GM19328 (cell line): ENCODE results near the gene DUSP3.

Source experiments
- ATAC-seq: cut with Tn5 transposase; IDR thresholded peaks from one replicate; pipeline ENCODE4 v1.9.1; 2021; ENCODE audit warnings: mild to moderate bottlenecking, moderate library complexity; ENCODE audit not compliant: unreplicated experiment

Gene DUSP3

DNA sequence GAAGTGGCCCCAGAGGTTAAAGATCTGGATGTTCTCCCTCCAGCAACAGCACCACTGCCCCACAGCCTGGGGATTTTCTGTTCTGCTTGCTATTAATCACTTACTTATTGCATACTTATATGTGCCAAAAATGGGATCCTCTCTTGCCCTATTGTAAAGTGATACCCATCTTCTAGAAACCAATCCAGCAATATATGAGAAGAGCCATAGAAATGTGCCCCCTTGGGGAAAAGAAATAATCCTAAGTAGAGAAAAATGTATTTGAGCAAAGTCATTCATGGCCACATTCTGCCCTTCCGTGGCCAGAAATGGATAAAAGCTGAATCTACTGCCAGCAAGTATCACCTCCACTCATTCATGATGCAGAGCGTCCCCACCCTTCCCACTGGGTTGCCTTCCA is 41.1 kb downstream of the DUSP3 start:
- ATAC-seq, result no peak

DNA sequence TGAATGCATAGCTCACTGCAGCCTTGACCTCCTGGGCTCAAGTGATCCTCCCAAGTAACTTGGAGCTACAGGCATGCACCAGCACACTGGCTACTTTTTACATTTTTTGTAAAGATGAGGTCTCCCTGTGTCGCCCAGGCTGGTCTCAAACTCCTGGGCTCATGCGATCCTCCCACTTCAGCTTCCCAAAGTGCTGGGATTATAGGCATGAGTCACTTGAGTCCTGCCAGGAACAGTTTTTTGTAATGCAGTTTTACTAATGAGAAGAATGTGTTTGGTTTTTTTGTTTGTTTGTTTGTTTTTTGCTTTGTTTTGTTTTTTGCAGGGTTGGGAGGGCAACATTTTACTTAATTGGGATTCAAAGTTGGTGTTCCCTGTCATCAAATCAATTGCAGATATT is 42.4 kb downstream of the DUSP3 start:
- no peak for ATAC-seq

DNA sequence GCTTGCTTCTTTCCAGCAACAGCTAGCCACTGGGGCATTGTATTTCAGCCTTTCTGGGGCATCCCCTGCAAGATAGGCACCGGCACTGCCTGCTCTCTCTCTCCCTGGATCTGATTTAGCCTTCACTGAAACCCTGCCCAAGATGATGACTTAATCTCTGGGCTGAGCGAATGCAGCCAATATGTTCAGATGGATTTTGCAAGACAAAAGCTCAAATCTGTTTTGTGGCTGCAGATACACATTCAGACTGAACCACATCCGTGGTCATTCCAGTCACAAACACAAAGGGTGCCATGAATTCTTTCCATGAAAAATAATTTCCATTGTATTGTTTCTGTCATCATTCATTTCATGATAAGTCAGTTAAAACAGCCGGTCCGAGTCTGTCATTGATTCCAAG is 44.4 kb downstream of the DUSP3 start:
- ATAC-seq, result no peak

DNA sequence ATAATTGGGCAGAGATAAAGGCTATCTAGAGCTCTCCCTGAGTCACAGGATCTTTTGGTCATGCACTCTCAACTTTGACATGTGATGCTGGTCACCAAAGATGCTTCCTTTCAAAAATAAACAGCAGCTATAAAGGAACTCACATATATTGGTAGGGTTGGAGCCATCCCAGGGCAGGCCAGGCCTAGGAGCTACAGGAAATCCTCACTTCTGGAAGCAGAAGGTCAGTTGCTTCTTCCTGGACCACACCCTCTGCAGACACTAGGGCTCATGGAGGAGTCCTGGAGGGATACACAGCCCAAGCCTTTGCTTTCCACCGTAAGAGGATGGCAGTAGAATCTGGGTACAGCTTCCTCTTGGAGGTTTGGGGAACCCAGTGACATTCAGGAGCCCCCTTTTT is 44.8 kb downstream of the DUSP3 start:
- ATAC-seq, result no peak

DNA sequence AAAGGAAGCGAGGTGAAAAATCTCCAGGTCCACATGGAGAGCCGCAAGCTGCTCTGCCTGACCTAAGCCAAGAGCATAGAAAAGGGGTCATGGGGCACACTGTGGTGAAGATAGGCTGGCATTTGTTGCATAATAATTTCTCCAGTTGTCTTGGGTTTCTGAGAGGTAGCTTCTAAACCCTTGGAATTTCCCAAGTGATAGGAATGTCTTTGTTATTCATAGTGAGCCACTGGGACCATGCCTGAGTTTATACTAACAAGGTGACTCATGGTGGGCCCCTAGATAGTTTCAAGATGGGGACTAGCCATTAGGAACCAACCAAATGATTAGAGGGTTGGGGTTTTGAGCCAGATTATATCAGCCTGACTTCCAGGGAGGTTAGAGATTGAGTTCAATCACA is 45.8 kb downstream of the DUSP3 start:
- no peak for ATAC-seq

DNA sequence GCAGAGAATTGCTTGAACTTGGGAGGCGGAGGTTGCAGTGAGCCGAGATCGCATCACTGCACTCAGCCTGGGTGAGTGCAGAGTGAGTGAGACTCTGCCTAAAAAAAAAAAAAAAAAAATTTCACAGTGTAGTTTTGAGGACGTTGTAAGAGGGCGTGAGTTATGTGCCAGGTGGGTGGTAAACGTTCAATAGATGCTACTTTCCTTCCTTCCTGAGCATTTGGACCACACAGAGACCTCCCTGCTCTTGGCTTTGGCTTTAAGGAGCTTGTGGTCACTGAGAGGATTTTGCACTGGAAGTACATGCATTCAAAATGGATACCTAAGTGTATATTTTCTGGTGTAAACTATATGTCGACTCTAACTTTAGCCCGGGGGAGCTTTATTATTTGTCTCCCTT is 50.7 kb downstream of the DUSP3 start:
- no peak for ATAC-seq

DNA sequence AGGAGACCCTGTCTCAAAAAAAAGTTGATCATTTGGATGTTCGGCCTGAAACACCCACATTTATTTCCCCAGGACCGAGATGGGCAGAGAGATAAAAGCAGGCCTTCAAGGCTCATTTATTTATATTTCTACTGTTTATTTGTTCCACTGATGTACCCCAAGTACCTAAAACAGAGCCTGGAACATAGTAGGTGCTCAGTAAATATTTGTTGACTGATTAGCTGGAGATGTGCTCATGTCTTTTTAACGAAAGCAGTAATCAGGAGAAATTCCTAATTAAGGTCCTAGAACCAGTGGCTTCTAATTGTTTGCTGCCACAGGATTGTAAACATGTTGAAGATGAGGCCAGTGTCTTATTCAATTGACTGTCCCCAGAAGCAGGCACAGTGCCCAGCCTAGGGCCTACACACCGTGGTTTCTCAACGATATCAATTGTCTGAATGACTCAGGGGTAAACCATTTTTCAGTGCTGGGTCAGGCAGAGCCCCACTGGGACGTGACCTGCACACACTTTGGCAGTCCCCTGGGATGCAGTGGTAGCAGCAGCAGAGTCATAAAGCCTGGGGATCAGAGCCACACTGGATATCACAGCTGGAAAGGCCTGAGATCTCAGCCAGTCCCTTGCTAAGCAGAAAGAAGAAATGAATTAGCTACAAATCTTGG is 54.9 kb downstream of the DUSP3 start:
- ATAC-seq, result no peak

DNA sequence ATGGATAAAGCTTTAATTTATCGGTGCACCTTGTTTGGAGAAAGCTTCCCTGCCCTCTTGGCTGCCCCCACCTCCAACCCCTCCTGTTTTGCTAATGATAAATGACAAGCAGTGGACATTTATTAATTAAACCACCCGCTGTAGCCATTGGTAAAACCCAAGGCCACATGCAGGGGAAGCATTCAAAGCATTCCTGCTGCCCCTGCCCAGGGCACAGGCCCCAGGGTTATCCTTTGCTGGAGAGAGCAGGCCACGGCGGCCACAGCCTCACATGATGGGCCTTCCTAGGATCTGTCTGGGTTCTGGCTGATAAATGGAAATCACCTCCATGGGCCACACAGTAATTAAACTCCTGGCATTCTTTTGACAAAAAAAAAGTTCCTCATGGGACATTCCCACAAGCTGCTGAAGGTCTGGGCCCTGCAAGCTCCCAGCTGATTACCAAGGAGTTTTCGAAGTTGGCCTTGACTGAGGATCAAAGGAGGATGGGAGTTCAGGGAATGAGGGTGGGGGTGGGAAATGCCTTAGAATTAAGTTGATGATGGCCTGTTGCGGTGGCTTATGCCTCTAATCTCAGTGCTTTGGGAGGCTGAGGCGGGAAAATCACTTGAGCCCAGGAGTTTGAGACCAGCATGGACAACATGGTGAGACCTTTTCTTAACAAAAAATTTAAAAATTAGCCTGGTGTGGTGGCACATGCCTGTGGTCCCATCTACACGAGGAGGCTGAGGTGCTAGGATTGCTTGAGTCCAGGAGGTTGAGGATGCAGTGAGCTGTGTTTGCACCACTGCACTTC is 55.7 kb downstream of the DUSP3 start:
- no peak for ATAC-seq

DNA sequence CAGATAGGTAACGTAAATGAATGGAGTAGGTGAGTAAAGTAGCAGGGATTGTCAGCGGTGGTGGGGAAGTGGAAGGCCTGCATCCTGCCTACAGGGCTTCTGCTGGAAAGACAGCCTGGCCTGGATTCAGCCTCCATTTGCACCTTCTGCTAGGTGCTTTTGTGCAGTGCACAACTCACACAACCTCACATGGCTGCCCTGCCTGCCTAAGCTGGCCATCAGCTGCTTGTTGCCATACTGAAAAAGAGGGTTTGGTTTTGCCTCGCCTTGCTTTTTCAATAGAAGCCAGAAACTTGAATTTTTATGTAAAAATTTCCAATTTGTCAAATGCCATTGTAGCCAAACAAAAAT is 56.5 kb downstream of the DUSP3 start:
- ATAC-seq, result no peak

DNA sequence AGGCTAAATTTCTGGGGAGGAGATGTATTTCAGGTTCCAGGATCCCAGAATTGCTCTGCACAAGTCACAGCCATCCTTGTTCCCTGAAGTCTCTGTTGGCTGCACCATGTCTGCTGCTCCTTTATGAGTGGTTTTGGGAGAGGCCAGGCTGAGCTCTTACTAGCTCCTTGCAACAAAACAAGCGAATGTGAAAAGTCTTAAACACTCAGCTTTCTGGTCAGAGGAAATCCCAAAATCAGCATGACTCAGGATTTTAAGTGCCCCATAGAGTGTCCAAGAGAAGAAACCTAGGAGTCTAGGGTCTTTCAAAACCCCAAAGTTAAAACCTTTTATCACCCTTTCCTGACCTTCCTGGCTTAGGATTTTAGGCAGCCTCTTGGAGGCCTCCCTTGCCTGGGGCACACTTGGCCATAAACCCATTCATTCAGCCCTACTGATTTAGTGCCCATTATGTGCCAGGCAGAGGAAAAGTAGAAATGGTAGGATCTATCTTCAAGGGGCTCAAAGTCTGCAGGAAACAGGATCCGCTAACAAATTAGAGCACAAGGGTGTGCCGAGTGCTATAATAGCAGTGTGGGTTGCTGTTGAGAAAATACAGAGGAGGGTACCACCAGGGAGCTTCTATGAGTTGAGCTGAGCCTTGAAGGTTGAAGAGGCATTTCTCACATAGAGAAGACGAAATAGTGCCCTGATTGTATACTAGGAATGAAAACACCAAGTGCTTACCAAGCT is 57.1 kb downstream of the DUSP3 start:
- no peak for ATAC-seq

DNA sequence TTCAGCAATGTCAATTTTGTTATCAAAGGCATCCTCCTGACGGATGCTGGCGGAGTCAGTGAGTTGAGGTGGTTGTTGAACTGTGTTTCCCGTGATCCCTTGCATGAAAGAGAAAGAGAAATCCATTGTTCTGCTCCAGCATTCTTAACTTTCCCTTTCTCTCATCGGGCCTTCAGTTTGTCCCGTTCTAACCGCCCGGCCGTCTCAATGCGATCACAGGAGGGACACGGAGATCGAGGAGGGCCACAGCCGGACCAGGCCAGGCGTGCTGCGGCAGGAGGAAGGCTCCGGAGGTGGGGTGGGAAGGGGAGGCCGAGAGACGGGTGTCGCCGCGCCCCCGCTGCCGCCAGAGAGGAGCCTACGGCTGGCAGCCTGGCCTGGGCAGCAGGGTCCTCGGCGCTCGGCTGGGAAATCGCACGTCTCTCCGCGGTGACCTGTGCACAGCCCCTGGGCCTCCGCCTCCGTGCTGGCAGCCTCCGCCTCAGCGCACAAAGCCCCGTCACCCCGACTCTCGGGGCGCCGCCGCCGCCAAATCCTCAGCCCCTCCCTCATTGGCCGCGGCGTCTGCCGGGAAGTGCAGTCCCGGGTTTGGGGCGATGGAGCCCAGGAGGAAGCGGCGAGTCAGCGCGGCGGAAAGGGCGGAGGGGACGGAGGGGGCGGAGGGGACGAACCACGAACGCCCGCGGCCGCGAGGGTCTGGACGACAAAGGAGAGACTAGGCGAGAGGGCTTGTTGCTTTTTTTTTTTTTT is 58.3 kb downstream of the DUSP3 start:
- ATAC-seq, result peak; percentile 62

DNA sequence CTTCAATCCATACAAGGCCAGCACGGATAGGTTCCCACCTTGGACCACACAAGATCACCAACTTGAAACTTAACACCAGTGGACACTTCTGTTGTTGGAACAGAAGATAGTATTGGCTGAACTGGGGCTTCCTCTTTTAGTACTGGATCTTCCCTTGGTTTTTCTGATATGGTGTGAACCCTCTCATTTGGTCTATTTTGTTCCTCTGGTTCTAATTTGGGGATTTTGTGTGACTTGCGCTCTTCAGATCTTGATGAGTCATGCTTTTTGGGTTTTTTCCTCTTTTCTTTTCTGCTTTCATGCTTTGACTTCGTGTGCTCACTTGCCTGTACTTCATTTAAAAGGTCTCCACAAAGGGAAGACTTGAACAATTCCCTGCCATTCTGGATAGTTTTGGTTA is 59.2 kb downstream of the DUSP3 start:
- no peak for ATAC-seq

DNA sequence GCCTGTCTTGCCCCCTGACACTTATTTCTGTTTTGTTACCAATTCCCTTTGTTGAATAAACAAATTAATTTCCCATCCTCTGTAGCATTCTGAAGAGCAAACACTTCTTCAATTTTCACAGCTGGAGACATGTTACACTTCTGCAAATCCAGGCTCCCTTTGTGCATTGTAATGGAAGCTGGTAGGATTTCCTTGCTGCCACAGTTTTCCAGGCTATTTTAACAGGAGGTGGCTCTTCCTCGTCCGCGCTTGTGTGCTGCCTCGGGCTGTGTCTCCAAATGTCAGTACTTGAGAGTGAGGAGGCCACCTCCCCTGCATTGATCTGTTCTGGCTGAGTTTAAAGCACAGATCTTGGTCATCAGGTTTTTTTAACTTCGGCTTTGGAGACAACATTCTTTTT is 60.2 kb downstream of the DUSP3 start:
- no peak for ATAC-seq

DNA sequence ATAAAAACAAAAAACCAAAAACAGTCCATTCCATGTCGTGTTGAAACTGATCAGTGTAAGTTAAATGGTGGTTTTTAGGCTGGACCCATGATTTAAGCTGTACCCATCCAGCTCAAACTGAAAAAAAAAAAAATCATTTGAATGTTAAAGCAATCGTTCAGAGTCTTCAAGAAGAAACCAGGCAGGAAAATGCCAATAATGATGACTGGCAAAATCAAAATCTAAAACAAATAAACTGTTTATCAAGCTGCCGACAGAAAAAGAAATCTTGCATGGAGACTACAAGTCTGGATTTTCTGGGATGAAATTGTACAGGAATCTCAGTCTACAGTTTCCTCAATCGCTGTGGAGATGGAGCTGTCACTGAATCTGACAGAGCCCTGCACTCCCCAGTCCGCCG is 60.9 kb downstream of the DUSP3 start:
- no peak for ATAC-seq
